GM18520 (cell line): ENCODE measurements around the gene FASTK.

Experiments used
- ATAC-seq: cut with Tn5 transposase; IDR thresholded peaks from one replicate; pipeline ENCODE4 v1.9.1; 2021; ENCODE audit not compliant: unreplicated experiment

Gene FASTK

DNA sequence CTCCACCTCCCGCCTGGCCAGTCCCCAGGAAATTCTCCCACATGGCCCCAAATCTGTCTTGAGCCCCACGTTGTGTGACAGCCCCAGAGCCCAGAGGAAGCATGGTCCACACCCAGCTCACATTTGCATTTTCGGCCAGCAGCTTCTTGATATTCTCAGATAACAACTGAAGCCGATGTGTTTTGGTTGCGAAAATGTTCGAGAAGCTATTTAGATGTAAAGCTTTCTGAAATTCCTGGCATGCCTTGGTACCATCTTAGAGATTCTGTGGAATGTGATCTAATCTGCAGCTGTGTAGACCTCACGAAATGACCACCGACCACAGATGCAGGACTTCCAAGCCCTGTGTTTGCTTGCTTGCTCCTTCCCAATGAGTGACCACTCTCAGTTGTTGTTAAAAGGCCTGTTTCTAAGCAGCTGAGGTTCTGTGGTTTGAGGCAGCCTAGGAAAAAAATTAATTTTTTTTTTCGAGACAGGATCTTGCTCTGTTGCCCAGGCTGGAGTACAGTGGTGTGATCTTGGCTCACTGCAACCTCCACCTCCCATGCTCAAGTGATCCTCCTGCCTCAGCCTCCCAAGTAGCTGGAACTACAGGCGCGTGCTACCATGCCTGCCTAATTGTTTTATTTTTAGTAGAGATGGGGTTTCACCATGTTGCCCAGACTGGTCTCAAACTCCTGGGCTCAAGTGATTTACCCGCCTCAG, 12.4 kb downstream of the FASTK start:
- ATAC-seq: no peak

DNA sequence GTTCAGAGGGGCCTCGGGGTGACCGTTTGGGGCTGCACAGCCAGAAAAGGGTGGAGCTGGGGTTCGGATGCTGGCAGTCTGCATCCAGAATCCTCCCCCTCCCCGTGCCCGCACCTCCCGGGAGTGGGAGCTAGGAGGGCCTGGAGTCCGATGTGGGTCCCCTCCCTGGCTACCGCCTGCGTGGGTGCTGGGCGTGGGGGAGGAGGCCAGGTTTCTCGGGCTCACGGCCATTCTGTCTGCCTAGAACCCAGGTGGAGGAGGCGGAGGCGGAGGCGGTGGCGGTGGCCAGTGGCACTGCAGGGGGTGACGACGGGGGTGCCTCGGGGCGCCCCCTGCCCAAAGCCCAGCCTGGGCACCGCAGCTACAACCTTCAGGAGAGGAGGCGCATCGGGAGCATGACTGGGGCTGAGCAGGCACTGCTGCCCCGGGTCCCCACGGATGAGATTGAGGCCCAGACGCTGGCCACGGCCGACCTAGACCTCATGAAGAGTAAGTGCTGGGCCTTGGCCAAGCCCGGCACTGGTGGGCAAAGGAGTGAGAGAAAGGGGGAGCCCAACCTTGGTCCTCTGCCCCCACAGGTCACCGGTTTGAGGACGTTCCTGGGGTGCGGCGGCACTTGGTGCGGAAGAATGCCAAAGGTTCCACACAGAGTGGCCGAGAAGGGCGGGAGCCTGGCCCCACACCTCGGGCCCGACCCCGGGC, 14.2 kb downstream of the FASTK start:
- no peak for ATAC-seq

DNA sequence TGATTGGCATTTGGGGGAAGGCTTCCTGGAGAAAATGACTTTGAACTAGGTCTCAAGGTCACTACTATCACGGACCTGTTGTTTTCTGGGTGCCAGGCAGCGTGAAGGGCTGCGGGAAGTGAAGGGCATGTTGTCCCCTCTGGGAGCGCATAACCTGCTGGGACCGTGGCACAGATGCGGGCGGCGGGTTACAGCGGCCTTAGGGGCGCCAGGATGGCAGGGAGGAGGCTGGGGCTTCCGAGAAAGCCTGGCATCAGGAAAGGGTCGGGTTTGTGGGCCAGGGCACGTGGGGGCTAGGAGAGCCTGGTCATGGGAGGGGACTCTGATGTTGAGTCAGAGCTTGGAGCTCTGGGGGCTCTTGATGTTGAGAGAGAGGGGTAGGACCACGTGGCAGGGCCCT, 15.1 kb downstream of the FASTK start:
- no peak for ATAC-seq

DNA sequence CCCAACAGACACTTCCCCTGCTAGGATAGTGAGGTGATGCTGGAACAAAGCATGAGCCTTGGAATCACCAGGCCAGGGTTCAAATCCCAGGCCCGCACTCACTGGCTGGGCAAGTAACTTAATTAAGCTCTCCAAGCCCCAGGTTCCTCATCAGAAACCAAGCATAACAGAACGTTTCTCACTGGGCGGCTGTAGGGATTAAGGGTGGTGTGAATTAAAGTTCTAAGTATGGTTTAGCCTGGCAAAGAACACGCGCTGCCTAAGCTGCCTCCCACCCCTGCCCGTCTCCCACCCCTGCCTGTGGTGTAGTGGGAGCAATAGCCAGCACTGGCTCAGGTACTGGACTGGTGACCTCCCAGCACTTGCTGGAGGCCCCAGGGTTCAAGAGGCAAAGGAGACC, 15.6 kb downstream of the FASTK start:
- ATAC-seq: no peak

DNA sequence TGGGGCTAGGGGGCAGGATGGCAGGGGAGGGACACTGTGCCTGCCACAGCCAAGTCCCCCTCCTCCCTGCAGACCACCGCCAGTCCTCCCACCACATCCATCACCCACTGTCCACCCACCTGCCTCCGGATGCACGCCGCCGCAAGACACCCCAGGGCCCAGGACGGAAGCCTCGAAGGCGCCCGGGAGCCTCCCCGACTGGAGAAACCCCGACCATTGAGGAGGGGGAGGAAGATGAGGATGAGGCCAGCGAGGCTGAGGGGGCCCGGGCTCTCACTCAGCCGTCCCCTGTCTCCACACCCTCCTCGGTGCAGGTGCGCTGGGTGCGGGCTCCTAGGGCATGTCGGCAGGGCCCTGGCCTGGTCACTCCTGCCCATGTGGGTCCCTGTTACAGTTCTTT, 16.2 kb downstream of the FASTK start:
- no peak for ATAC-seq

DNA sequence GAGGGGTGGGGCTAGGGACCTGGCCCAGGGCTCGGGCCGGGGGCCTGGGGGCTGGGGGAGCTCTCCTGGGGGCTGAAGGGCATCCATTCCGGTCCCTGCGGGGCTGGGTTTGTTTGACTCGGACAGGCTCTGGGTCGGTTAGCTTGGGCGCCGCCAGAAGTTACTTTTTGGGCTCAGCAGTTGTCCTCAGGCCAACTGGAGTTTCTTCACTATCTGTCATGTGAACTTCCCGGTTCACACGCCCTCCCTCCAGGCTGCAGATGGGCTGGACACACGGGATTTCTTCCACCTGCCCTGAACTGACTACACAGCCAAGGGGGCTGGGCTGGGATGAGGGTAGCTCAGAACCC, 17.4 kb downstream of the FASTK start:
- ATAC-seq: no peak

DNA sequence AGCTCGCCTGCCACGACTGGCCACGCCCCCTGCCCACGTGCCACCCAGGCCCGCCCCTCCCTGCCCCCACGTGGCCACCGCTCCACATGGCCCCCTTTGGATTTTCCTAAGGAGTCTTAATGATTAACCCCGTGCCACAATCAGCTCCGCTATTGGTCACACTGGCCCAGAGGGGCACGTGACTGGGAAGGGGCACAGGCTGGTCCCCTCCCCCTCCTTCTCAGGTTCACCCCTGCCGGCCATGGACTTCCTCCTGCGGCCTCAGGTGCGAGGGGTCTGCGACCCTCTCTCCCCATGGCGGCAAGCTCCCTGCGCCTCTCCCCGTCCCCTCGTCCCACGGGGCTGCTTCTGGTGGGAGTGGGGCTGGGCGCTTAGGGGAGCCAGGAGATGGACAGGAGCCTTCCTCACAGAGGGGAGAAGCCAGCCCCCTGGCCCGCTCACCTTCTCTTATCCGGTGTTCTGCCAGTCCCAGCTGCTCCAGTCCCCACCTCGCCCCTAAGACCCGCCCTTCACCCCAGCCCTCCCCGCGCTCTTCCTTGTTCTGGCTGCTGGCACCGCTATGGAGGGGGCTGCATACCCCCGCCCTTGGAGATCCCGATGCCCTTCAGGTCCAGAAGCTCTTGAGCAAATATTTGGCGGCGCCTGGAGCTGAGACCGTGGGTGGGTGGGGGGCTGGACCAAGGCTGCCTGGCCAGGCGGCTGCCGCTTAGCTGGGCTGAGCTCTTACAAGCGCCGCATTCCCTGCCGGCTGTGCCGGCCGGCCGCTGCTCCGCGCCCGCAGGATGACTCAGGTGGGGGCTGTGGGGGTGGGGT, 18.0 kb downstream of the FASTK start:
- no peak for ATAC-seq

DNA sequence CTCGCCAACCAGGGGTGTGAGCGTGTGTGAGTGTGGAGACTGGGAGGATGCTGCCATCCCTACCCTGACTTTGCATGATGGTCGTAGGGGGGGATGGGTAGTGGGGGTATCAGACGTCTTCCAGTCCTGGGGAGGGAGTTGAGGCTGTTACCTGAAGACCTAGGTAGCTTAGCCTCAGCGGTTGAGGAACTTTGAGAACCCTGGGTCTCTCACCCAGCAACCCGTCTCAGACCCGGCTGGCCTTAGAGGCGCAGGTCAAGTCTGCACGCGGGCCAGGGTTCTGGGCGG, 18.6 kb downstream of the FASTK start:
- ATAC-seq: no peak

DNA sequence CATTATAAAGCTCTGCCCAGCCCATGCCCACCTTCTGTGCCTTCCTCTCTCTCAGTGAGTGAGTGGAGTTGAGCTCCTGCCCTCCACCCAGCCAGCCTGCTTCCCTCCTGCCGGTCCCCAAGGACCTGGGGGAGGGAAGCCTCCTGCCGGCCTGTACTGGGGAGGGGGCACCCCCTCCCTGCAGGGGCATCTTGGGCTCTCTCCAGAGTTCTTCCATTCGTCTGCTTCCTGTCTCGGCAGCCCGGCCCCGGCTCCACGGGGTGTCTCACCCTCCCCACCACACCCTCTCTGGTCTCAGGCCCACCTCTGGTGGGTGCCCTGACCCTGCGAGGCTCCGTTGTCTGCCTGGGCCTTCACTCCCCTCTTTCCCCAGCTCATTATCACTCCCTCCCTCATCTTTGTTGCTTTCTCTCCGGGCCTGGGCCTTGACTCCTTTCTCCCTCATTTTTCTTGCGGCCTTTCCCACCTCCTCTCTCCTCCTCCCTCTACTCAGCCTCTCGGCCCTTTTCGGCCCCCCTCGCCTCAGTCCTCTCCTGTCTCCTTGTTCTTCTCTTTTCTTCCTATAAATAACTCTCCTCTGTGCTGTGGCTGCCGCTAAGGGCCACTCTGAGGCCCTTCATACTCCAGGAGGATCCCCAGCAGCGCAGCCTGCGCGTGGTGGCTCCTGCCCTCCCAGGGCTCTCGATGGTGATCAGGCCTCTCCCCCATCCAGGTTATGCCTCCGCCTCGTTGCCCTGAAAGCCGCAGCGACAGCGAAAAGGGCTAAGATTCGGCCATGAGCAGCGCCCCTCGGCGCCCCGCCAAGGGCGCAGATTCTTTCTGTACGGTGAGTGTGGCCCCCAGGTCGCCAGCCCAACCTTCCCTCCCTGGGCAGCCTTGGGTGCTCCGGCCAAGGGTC, 19.1 kb downstream of the FASTK start:
- ATAC-seq: no peak

DNA sequence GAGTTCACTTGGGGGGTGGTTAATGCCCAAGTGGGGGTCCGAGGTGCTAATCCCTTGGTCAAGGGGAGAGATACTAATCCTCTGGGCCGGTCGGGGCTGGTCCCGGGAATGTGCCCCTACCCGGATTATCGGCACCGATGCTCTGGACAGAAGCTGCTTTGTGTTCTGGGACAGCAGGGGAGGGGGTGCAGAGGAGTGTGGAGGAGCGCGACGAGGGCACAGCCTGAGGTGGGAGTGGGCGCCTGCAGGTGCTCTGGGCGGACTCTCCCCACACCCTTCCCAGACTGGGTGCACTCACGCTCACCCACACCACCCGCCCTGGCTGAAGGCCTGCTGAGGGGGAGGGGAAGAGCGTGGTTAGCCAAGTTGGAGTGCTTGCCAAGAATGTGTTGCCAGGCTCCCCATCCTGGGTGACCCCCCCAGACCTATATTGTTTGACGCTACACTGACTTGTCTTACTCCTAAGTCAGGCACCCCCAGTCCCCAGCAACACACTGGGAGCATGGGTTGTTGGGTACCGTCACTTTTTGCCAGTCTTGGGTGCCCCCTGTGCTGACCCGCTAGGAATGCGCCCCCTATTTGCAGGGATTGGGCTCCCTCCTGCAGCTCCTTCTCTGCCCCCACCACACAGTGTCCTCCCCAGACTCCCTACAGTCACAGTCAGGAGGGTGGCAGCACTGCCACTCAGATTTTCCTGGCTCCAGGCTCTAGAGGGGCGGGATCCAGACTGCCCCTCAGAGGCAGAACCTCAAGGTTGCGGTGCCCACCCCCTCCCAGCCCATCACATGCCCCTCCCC, 20.0 kb downstream of the FASTK start:
- no peak for ATAC-seq

DNA sequence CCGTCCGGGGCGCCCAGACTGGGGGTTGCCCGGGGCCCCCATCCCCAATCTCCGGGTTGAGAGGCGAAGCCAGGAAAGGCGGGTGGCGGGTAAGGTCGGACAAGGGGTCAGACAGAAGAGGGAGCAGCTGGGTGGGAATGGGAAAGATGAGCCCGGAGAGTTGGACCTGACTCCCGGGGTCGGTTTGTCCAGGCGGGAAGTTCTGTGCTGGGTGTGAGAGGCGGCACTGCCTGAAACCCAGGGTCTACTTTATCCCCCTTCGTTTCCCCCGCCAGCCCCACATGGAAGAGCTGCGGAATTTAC, 20.5 kb downstream of the FASTK start:
- ATAC-seq: no peak

DNA sequence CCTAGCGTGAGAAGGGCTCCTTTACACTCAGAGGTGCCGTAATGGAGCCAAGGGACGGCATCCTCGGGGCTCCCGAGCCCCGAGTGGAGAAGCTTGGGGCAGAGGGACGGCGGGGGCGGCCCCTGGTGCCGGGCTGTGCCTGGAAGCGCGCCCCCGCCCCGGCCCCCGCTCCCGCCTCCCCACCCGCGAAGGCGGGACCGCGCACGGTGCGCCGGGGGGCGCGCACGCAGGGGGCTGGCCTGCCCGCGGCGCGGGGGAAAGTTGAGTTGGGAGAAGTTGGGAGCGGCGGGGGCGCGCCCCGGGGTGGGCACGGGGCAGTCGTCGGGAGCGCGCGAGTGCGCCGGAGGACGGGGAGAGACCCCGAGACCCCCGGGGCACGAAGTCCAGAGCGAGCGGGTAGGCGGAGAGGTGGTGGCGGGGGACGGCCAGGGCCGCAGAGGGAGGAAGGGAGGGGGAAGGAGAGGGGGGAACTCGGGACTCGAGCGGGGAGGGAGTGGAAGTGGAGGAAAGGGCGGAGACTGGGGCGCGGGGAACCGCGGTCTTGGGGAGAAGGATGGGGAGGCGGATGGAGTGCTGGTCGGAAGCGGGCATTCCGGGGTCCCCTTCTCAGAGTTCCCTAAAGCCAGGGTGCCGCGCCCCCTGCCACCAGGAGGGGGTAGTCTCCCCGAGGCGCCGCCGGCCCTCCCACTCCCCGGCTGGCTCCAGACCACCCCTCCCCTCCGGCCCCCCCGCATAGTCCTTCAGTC, 21.1 kb downstream of the FASTK start, which contains the start of gene SLC4A2:
Gene SLC4A2 (plus strand): TSS at position 223 of the 746 bp plus-strand sequence. CDS start 2,399 bp downstream, outside the sequence.
- ATAC-seq: no peak

DNA sequence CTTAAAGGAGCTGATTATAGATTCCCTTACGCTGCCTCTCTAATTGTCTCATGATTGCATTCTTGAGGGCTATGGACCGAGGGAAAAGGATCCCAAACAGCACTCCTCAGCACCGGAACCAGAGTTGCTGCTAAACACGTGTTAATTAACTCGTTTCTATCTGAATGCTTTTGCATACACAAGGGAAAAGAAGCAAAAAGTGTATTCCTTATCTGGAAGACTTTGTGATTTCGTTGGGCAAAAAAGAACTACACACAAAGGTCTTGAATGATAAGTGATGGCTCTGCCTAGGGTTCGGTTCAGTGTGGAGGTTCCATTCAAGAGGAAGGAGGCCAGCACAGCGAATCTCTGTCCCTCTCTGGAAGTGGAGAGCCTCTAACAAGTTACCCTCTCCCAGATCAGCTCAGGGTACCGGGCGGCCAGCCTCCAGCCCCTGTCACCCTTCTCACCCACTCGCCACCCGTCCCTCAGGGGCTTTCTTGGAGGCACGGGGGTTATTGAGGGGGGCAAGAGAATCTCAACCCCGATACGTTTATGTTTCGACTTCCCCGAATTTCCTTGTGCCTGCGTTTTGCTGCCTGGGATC, 21.7 kb downstream of the FASTK start:
- no peak for ATAC-seq

DNA sequence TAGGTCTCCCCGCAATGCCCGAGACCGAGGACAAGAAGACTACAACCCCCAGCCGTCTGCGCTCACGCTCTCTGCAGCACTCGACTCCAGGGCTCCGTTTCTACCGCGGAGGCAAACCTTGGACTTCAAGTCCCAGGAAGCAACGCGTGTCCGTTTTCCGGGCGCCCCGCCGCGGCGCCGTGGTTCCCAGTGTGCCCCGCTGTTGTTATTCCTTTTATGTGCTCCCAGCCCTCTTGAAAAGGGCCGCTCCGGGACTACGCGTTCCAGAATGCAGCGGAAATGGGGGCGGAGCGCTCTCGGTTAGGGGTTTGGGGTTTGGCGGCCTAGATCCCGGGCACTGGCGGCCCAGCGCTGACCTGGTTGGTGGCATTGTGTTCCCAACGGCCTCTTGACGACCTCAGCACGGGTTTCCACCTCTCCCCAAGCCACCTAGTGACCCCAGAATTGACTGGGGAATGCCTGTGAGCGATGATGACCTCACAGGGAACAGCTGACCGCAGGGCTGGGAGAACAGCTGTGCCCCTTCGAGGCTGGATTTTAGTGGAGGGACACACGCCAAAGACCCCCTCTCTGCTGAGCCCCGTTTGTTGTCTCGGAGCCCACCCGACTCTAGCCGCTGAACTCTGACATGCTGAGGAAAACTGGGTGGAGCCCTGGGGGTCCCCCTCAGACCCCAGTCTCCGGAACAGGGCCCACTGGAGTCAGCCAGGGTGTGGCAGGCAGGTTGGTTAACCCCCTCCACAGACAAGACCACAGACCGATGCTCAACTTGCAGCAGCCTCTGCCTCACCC, 22.4 kb downstream of the FASTK start:
- ATAC-seq: peak; percentile 87

DNA sequence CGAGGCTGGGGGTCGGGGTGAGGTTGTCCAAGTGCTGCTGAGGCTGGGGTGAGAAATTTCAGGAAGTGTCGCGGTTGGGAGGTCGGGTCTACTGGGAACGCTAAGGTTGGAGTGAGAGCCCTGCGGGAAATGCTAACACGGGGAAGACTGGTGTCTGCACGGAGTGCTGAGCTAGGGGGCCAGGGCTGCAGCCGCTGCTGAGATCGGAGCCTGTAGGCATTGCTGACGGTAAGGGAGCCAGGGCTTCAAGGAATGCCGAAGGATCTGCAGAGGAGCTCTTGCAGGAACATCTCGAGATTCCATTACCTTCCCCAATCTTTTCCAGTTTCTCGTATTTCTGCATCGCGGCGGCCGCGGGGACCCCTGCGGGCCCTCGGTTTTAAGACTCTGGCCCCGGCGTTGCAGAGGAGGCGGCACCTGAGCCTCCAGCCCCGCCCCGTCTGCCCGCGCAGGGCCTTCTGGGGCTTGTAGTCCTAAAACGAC, 23.1 kb downstream of the FASTK start, which contains the start of gene CDK5:
Gene CDK5 (minus strand): TSS at position 392 of the 483 bp plus-strand sequence. CDS start 49 bp downstream, at position 343.
- ATAC-seq: no peak

DNA sequence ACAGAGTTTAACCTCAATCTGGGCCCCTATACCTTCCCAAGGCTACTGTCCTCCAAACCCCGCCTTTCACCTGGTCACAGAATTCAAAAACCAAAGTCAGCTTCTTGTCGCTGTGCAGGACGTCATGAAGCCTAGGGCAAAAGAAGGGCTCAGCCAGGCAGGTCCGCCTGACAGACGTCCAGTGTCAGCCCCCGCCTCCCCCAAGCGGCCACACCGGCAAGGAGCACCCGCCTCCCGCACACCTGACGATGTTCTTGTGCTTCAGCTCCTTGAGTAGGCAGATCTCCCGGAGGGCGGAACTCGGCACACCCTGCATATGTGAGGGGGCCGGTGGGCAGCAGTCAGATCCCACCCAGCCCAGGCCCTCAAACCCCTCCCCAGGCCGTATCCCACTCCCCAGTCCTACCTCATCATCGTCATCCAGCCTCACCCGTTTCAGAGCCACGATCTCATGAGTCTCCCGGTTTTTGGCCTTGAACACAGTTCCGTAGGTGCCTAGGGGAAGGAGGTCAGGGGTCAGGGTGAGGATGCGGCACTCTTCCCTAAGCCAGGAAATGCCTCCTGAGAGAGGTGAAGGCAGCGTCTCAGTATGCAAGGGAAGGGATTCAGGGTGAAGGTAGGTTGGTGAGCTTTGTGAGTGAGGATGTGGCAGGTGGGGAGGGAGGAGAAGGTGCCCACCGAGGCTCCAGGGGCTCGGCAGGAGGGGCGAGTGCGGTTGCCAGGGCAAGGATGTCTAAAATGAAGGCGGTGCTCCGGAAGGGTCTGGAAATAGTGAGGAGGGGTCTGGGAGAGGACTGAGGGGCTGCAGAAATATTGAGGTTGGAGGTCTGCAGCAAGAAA, 23.7 kb downstream of the FASTK start:
- no peak for ATAC-seq

DNA sequence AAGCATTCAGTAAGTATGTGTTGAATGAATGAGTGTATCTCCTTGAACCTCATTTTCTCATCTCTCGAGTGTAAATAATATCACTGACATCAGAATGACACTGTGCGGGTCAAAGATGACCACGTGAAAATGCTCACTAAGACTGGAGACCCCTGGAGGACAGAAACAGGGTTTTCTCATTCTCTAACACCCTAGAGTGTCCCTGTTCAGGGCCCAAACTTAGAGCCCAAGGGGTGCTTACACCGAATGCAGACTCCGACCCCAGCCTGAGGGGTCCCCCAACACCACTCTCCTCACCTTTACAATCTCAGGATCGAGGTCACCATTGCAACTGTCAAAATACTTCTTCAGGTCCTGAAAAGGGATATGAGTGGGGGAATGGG, 24.3 kb downstream of the FASTK start:
- ATAC-seq: no peak

DNA sequence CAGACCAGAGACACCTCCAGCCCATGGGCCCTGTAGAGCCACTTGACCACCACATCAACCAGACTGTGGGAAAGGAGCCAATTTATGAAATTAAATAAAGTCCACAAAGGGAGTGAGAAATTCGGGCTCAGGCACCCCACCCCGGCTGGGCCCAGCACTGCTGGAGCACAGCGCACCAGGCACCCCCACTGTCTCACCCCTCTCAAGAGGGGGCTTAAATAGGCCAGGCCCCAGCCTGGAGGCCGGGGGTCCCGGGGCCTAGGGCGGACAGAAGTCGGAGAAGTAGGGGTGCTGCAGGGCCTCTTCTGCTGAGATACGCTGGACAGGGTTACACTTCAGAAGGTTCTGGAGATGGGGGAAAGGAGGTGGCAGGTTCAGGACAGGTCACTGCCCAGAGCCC, 26.9 kb downstream of the FASTK start:
- no peak for ATAC-seq
